RWPE1 (cell line): Measurements from ENCODE around the gene FAAP20.
A peak's percentile ranks its signal among the peaks of the same experiment; 100 is the strongest.

Source experiments
- CTCF ChIA-PET: fragments of 350-600 bp; sonication (Branson Sonifier 250); formaldehyde crosslinking; extraction: SDS; loops from one replicate; lab custom pipeline; 2021; lab: Yijun Ruan, JAX
- POLR2A ChIA-PET: fragments of 400-600 bp; formaldehyde crosslinking; extraction: SDS; loops from one replicate; lab custom pipeline; 2020; ENCODE audit warnings: antibody characterized with exemption; ENCODE audit not compliant: low non-redundant PET; lab: Yijun Ruan, JAX
- DNase-seq: peaks from one replicate; pipeline ENCODE4 v3.0.0; 2012; ENCODE audit warnings: low spot score
- H3K27ac ChIP-seq: fragments of 450-650 bp; 2 replicates; pipeline ENCODE4 v1.5.1; 2017
- CTCF ChIP-seq: fragments of 450-650 bp; conservative IDR thresholded peaks from 2 replicates; pipeline ENCODE4 v1.5.1; 2017; ENCODE audit warnings: low read depth, mild to moderate bottlenecking

FAAP20 gene

DNA sequence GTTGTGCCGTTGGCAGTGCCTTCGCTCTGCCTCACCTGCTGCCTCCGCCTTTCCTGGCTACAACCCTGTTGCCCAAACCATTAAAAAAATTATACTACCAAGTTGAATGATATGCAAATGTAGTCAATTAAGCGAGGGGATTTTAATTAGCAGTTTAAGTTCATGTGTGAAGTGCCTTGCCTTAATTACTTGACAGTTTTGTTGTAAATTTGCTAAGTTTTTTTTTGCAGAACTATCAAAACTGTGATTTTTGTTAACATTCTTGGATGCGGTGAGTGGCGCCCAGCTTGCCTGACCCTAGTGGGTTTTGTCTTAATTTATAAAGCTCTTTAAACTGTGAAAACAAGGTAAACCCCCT lies 44.4 kb upstream of the FAAP20 start:
- DNase-seq = no peak
- ChIA-PET CTCF (interaction anchor here (1.0 to 1.4 kb wide), 2 partner anchors 26 to 143 kb away, joined by 3 to 6 read pairs; no protein-coding TSS in a partner anchor), POLR2A (no interaction called here)
- peak overlapping the region; percentile 99 for H3K27ac ChIP-seq
- no peak for TF ChIP-seq CTCF

DNA sequence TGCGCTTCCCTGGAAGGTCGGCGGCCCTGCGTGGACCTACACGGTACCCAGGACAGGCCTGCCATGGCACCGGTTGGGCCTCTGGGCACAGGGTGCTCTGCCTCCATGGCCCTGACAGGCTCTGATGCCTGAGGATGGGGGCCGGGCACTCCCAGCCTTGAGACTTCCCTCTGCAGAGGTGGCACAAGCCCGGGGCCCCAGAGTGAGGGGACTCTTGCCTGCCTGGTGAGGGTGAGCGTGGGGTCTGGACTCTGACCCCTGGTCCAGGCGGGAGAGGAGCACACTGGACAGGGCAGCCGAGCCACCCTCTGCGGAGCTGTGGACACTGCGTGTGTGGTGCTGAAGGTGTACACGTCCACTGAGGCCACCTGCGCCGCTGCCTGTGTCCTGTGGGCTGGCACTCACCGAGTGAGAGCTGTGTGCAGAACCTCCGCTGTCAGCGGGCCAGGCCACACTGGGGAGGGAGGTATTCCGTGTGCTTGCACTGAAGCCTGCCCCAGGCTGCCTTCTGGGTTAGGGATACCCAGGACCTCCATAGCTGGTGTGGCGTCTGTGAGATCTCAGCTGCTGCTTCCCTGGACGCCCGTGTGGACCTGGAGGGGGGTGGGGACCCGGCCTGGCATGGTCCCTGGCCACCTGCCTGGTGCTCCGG lies 43.9 kb upstream of the FAAP20 start:
- CTCF ChIA-PET = interaction anchor here (1.0 to 1.4 kb wide), 2 partner anchors 26 to 143 kb away, joined by 3 to 6 read pairs; no protein-coding TSS in a partner anchor
- no peak for TF ChIP-seq CTCF
- POLR2A ChIA-PET = no interaction called here
- no peak for DNase-seq
- peak overlapping the region; percentile 99 for H3K27ac ChIP-seq

GRCh38 chr1:2237773-2238172 lies 43.2 kb upstream of the FAAP20 start:
- TF ChIP-seq CTCF = no peak

GRCh38 chr1:2236695-2237677 lies 42.4 kb upstream of the FAAP20 start:
- no peak for DNase-seq
- H3K27ac ChIP-seq = peak overlapping the region; percentile 99
- CTCF ChIA-PET = interaction anchor here (0.6 to 0.8 kb wide), 2 partner anchors 79 to 145 kb away, joined by 3 to 5 read pairs; no protein-coding TSS in a partner anchor
- POLR2A ChIA-PET = no interaction called here
- no peak for TF ChIP-seq CTCF

More at GRCh38 chr1:2237773-2238172, 43.2 kb upstream of the FAAP20 start:
- POLR2A ChIA-PET = no interaction called here
- CTCF ChIA-PET = no interaction called here
- no peak for DNase-seq
- H3K27ac ChIP-seq = peak overlapping the region; percentile 99

DNA sequence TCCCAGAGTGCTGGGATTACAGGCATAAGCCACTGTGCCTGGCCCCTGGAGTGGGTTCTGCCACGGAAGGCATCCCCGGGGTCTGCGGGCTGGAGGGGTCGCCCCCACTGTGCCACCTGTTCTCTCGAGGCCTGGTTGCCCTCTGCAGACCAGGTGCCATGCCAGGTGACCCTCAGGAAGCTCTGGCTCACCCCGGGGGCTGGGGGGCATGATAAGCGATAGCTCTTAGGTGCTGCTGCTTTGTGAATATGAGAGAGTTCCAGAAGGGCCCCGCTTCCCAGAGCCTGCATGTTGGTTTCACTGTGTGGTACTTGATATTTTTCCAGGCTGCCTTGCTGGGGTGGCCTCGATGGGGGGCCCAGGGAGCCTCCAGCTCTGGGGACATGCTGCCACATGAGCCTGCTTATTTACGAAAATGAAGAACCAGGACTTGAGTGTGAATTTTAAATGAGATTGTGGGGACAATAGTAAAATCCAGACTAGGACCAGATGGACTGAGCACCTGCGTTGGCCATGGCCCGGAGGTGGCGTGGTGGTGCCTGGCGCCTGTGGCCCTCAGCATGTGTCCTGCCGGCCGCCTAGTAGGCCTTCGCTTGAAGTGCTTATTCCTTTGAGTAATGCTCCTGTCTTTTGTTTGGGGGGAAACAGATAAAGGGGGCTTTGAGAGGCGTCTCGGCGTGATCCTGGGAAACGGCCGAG lies 40.9 kb upstream of the FAAP20 start:
- POLR2A ChIA-PET = no interaction called here
- peak overlapping the region; percentile 99 for H3K27ac ChIP-seq
- no peak for TF ChIP-seq CTCF

DNA sequence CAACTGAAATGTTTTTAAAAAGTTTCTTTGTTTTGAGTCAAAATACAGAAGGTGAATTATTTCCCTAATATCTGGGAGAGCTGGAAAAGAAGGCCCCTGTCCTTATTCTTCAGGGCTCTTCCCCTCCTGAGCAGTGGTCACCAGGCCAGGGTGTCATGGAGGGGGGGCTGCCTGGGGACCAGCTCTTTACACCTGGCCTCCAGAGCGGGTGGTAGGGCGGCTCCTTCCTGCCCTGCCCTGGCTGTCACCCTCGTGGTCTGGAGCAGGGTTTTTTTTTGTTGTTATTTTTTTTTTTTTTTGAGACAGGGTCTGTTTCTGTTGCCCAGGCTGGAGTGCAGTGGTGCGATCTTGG lies 40.2 kb upstream of the FAAP20 start:
- TF ChIP-seq CTCF = no peak
- ChIA-PET POLR2A (no interaction called here), CTCF (interaction anchor here (0.7 to 1.2 kb wide), 7 partner anchors 22 to 147 kb away, joined by 3 to 6 read pairs (median 4); no protein-coding TSS in a partner anchor)
- peak overlapping the region; percentile 99 for H3K27ac ChIP-seq
- DNase-seq = no peak

More for the DNA sequence above, 40.9 kb upstream of the FAAP20 start:
- CTCF ChIA-PET = interaction anchor here (0.6 to 1.2 kb wide), 4 partner anchors 23 to 146 kb away, joined by 3 to 6 read pairs (median 4); no protein-coding TSS in a partner anchor
- no peak for DNase-seq
